H9 (cell line): ENCODE data around the gene ESRRA. TPM values are rescaled to one million over a fixed set of nuclear protein-coding genes. Genes with fewer than 3 reads are reported as not detected.

Source experiments
- DNase-seq: peaks from one replicate; pipeline ENCODE4 v3.0.0-alpha.2; 2017
- H2AFZ ChIP-seq: one replicate; pipeline ENCODE4 v1.6.1; 2013; ENCODE audit warnings: mild to moderate bottlenecking, low read length, control low read depth, moderate library complexity
- H2AK5ac ChIP-seq: 2 replicates; pipeline ENCODE4 v1.6.1; 2013; ENCODE audit warnings: low read length, control low read depth, mixed read lengths; ENCODE audit not compliant: insufficient read length
- H2BK120ac ChIP-seq: one replicate; pipeline ENCODE4 v1.6.1; 2013; ENCODE audit warnings: low read depth, mild to moderate bottlenecking, low read length, control low read depth, inconsistent platforms; ENCODE audit not compliant: poor library complexity, severe bottlenecking
- H2BK12ac ChIP-seq: 2 replicates; pipeline ENCODE4 v1.6.1; 2013; ENCODE audit warnings: low read length, control low read depth, mixed read lengths, low read depth; ENCODE audit not compliant: insufficient read length
- H2BK15ac ChIP-seq: 2 replicates; pipeline ENCODE4 v1.6.1; 2013; ENCODE audit warnings: low read depth, low read length, control low read depth
- H2BK20ac ChIP-seq: one replicate; pipeline ENCODE4 v1.6.1; 2013; ENCODE audit warnings: low read depth, mild to moderate bottlenecking, low read length, control low read depth, inconsistent platforms; ENCODE audit not compliant: poor library complexity, severe bottlenecking
- H2BK5ac ChIP-seq: 2 replicates; pipeline ENCODE4 v1.6.1; 2013; ENCODE audit warnings: low read length, control low read depth, mixed read lengths; ENCODE audit not compliant: insufficient read length
- H3K14ac ChIP-seq: 2 replicates; pipeline ENCODE4 v1.6.1; 2013; ENCODE audit warnings: low read length, control low read depth; ENCODE audit not compliant: insufficient read depth
- H3K18ac ChIP-seq: 2 replicates; pipeline ENCODE4 v1.6.1; 2013; ENCODE audit warnings: low read depth, mild to moderate bottlenecking, mixed read lengths, low read length, control low read depth; ENCODE audit not compliant: insufficient read length
- H3K23ac ChIP-seq: 2 replicates; pipeline ENCODE4 v1.6.1; 2013; ENCODE audit warnings: low read length, control low read depth, mixed read lengths, low read depth; ENCODE audit not compliant: insufficient read length
- H3K23me2 ChIP-seq: 2 replicates; pipeline ENCODE4 v1.6.1; 2013; ENCODE audit warnings: low read depth, mild to moderate bottlenecking, mixed read lengths, low read length, control low read depth; ENCODE audit not compliant: insufficient read length, poor library complexity, severe bottlenecking
- H3K27ac ChIP-seq: 2 replicates; pipeline ENCODE4 v1.5.1; 2013; ENCODE audit warnings: low read length, control low read depth, mixed read lengths, low read depth; ENCODE audit not compliant: insufficient read length
- H3K27me3 ChIP-seq: 2 replicates; pipeline ENCODE4 v1.6.1; 2013; ENCODE audit warnings: low read length, control low read depth, inconsistent platforms; ENCODE audit not compliant: insufficient read depth
- H3K4ac ChIP-seq: 2 replicates; pipeline ENCODE4 v1.6.1; 2013; ENCODE audit warnings: low read depth, mild to moderate bottlenecking, control low read depth, inconsistent platforms, low read length, moderate library complexity
- H3K4me1 ChIP-seq: 2 replicates; pipeline ENCODE4 v1.6.1; 2013; ENCODE audit warnings: low read length, control low read depth, inconsistent platforms; ENCODE audit not compliant: insufficient read depth
- H3K4me2 ChIP-seq: 2 replicates; pipeline ENCODE4 v1.6.1; 2013; ENCODE audit warnings: low read length, control low read depth, mixed read lengths; ENCODE audit not compliant: insufficient read length, insufficient read depth
- H3K56ac ChIP-seq: 2 replicates; pipeline ENCODE4 v1.6.1; 2013; ENCODE audit warnings: low read depth, mild to moderate bottlenecking, mixed read lengths, low read length, control low read depth; ENCODE audit not compliant: insufficient read length
- H3K79me1 ChIP-seq: 2 replicates; pipeline ENCODE4 v1.6.1; 2013; ENCODE audit warnings: low read depth, mild to moderate bottlenecking, moderate library complexity, low read length, control low read depth, inconsistent platforms; ENCODE audit not compliant: insufficient read depth, poor library complexity, severe bottlenecking
- H3K79me2 ChIP-seq: 2 replicates; pipeline ENCODE4 v1.6.1; 2013; ENCODE audit warnings: low read length, control low read depth, inconsistent platforms; ENCODE audit not compliant: insufficient read depth
- H3K9ac ChIP-seq: 2 replicates; pipeline ENCODE4 v1.6.1; 2013; ENCODE audit warnings: low read length, control low read depth, mixed read lengths; ENCODE audit not compliant: insufficient read length; ENCODE audit errors: extremely low read depth
- H3K9me3 ChIP-seq: one replicate; pipeline ENCODE4 v1.6.1; 2013; ENCODE audit warnings: low read depth, low read length, inconsistent platforms; ENCODE audit not compliant: control insufficient read depth
- H3T11ph ChIP-seq: one replicate; pipeline ENCODE4 v1.6.1; 2013; ENCODE audit warnings: mild to moderate bottlenecking, low read length, control low read depth, inconsistent platforms
- H4K20me1 ChIP-seq: one replicate; pipeline ENCODE4 v1.6.1; 2013; ENCODE audit not compliant: control insufficient read depth, insufficient read length, insufficient read depth
- H4K5ac ChIP-seq: 2 replicates; pipeline ENCODE4 v1.6.1; 2013; ENCODE audit warnings: low read depth, mild to moderate bottlenecking, mixed read lengths, low read length, control low read depth; ENCODE audit not compliant: insufficient read length
- H4K8ac ChIP-seq: replicated peaks from 2 replicates; pipeline ENCODE4 v1.6.1; 2013; ENCODE audit warnings: low read length, control low read depth, mixed read lengths, low read depth; ENCODE audit not compliant: insufficient read length
- H4K91ac ChIP-seq: 2 replicates; pipeline ENCODE4 v1.6.1; 2013; ENCODE audit warnings: low read depth, mild to moderate bottlenecking, moderate library complexity, mixed read lengths, low read length, control low read depth; ENCODE audit not compliant: insufficient read length
- H3K27ac Mint-ChIP-seq, 3 experiments: 2 replicates in 2 of 3; 3 replicates in 1 of 3; pipeline ENCODE4 v1.8.0; 2020 to 2021; ENCODE audit warnings: mixed read lengths in 3 of 3, mild to moderate bottlenecking in 1 of 3, moderate library complexity in 1 of 3
- H3K27me3 Mint-ChIP-seq: 2 replicates; pipeline ENCODE4 v1.8.0; 2021; ENCODE audit warnings: low read depth, mild to moderate bottlenecking, moderate library complexity, mixed read lengths
- H3K36me3 Mint-ChIP-seq, 3 experiments: 2 replicates in 2 of 3; 3 replicates in 1 of 3; pipeline ENCODE4 v1.8.0; 2020 to 2021; ENCODE audit warnings: low read depth in 3 of 3, mixed read lengths in 3 of 3; ENCODE audit not compliant: insufficient read depth in 1 of 3
- H3K4me1 Mint-ChIP-seq, 2 experiments: 2 replicates each; pipeline ENCODE4 v1.8.0; 2020; ENCODE audit warnings: mixed read lengths in 2 of 2
- H3K4me3 Mint-ChIP-seq, 2 experiments: 2 replicates in 1 of 2; 3 replicates in 1 of 2; pipeline ENCODE4 v1.8.0; 2020 to 2021; ENCODE audit warnings: mild to moderate bottlenecking in 2 of 2, mixed read lengths in 2 of 2, moderate library complexity in 1 of 2
- H3K9me3 Mint-ChIP-seq, 2 experiments: 2 replicates in 1 of 2; 3 replicates in 1 of 2; pipeline ENCODE4 v1.8.0; 2020; ENCODE audit warnings: mild to moderate bottlenecking in 2 of 2, mixed read lengths in 2 of 2, moderate library complexity in 1 of 2
- WGBS: extraction: QIAGEN DNeasy Blood & Tissue Kit; methylation state at CpG from one replicate; pipeline ENCODE4 v1.1.7; 2013; ENCODE audit warnings: missing lambda C conversion rate, low lambda C conversion rate, mixed read lengths; ENCODE audit not compliant: insufficient read length; ENCODE audit errors: extremely low coverage; 5-methylcytosine and 5-hydroxymethylcytosine counted together
- total RNA-seq: library from RNA; stranded (reverse); gene quantifications from 2 replicates; pipeline ENCODE4 v1.2.1, GENCODE V29; 2021
- TF ChIP-seq, protein P1 (sequence below): fragments of 200-600 bp; sonication (generic); conservative IDR thresholded peaks from 3 replicates; pipeline ENCODE4 v1.8.0; 2021; ENCODE audit warnings: antibody characterized with exemption, mild to moderate bottlenecking

ESRRA gene
- total RNA-seq, 1 experiment from 2014 or later: 42.3 TPM

DNA sequence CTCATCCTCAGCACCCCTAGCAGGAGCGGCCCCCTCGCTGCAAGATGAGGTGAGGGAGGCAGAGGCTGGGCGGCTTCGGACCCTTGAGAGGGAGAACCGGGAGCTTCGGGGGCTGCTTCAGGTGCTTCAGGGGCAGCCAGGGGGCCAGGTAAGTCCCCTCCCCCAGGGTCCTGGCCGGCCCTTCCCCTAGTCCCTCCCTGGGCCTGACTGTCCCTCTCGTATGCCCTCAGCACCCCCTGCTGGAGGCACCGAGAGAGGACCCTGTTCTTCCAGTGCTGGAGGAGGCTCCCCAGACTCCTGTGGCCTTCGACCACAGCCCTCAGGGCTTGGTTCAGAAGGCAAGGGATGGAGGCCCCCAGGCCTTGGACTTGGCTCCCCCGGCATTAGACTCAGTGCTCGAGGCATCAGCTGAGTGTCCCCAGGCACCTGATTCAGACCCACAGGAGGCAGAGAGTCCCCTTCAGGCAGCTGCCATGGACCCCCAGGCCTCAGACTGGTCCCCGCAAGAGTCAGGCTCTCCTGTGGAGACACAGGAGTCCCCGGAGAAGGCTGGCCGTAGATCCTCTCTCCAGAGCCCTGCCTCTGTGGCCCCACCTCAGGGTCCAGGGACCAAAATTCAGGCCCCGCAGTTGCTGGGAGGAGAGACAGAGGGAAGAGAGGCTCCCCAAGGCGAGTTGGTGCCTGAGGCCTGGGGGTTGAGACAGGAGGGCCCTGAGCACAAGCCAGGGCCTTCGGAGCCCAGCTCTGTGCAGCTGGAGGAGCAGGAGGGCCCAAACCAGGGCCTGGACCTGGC, 38.6 kb downstream of the ESRRA start:
- H2AFZ ChIP-seq: no peak overlapping the region
- no peak overlapping the region for H3T11ph ChIP-seq
- H3K18ac ChIP-seq: no peak overlapping the region
- peaks cover 17% of the 10 kb centered on the region for H3K23me2 ChIP-seq
- H3K4me2 ChIP-seq: no peak overlapping the region
- peak; percentile 64 for DNase-seq
- H4K8ac ChIP-seq: no peak overlapping the region
- H3K36me3 Mint-ChIP-seq: 0 out of 7 replicates have a peak, but pooled peaks cover 0 to 2% (median 0%) of the 10 kb centered on the region in 3 experiments
- no peak overlapping the region for H3K14ac ChIP-seq
- no peaks in the 10 kb centered on the region for H3K9me3 ChIP-seq
- no peak overlapping the region for H2BK20ac ChIP-seq
- no peak overlapping the region for H4K5ac ChIP-seq
- no peak overlapping the region for H3K4ac ChIP-seq
- H3K27me3 ChIP-seq: no peaks in the 10 kb centered on the region
- H2BK120ac ChIP-seq: no peak overlapping the region
- H2BK5ac ChIP-seq: no peak overlapping the region
- no peak overlapping the region for H2AK5ac ChIP-seq
- no peaks in the 10 kb centered on the region for H3K79me2 ChIP-seq
- H3K4me1 ChIP-seq: peaks cover 2% of the 10 kb centered on the region; the same call in 1 of the 2 replicates
- no peak overlapping the region for H3K23ac ChIP-seq
- TF ChIP-seq, protein P1, sequence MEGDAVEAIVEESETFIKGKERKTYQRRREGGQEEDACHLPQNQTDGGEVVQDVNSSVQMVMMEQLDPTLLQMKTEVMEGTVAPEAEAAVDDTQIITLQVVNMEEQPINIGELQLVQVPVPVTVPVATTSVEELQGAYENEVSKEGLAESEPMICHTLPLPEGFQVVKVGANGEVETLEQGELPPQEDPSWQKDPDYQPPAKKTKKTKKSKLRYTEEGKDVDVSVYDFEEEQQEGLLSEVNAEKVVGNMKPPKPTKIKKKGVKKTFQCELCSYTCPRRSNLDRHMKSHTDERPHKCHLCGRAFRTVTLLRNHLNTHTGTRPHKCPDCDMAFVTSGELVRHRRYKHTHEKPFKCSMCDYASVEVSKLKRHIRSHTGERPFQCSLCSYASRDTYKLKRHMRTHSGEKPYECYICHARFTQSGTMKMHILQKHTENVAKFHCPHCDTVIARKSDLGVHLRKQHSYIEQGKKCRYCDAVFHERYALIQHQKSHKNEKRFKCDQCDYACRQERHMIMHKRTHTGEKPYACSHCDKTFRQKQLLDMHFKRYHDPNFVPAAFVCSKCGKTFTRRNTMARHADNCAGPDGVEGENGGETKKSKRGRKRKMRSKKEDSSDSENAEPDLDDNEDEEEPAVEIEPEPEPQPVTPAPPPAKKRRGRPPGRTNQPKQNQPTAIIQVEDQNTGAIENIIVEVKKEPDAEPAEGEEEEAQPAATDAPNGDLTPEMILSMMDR: peak; percentile 68
- peaks cover 3% of the 10 kb centered on the region for H4K20me1 ChIP-seq
- H3K9ac ChIP-seq: no peak overlapping the region
- no CpG with 5 or more reads among the region's 18 CpGs for WGBS
- no peak overlapping the region for H3K27ac Mint-ChIP-seq
- no peak overlapping the region for H4K91ac ChIP-seq
- H3K27ac ChIP-seq: no peak overlapping the region
- no peaks in the 10 kb centered on the region for H3K9me3 Mint-ChIP-seq
- H3K4me3 Mint-ChIP-seq: no peak overlapping the region
- peaks cover 16% of the 10 kb centered on the region for H3K27me3 Mint-ChIP-seq
- peaks cover 9 to 41% of the 10 kb centered on the region in 2 experiments for H3K4me1 Mint-ChIP-seq
- no peak overlapping the region for H2BK15ac ChIP-seq
- no peak overlapping the region for H2BK12ac ChIP-seq
- no peaks in the 10 kb centered on the region for H3K79me1 ChIP-seq
- no peak overlapping the region for H3K56ac ChIP-seq
